IMR-90 (cell line): ENCODE data around the gene ACACA. TPM values are rescaled to one million over a fixed set of nuclear protein-coding genes. Genes with fewer than 3 reads are reported as not detected.

ENCODE experiments used
- ATAC-seq: fragments of 200-7000 bp; cut with Tn5 transposase; 2 replicates; pipeline ENCODE4 v1.9.1; 2020; ENCODE audit warnings: low read depth, mild to moderate bottlenecking, moderate library complexity
- BruUV-seq: library from RNA; stranded (reverse); fragments of 400-500 nt; replicated peaks from 2 replicates; lab custom pipeline; 2021; lab: Mats Ljungman, UMichigan
- CTCF ChIA-PET: fragments of 300-600 bp; formaldehyde crosslinking; extraction: SDS; loops from one replicate; lab custom pipeline; 2021; ENCODE audit warnings: antibody characterized with exemption; lab: Yijun Ruan, JAX
- POLR2A ChIA-PET: fragments of 300-600 bp; sonication (Branson Sonifier 250); formaldehyde crosslinking; loops from one replicate; lab custom pipeline; 2022; ENCODE audit warnings: antibody characterized with exemption; ENCODE audit not compliant: unreplicated experiment; lab: Charles Lee
- DNase-seq: peaks from one replicate; pipeline ENCODE4 v3.0.0; 2013
- H2AFZ ChIP-seq: replicated peaks from 2 replicates; pipeline ENCODE3; 2013; ENCODE audit warnings: low read length, mild to moderate bottlenecking; ENCODE audit not compliant: poor library complexity
- H2AK5ac ChIP-seq: 2 replicates; pipeline ENCODE4 v1.6.1; 2013; ENCODE audit warnings: low read depth, low read length, inconsistent platforms
- H2AK9ac ChIP-seq: replicated peaks from 2 replicates; pipeline ENCODE3; 2013; ENCODE audit warnings: mild to moderate bottlenecking, low read depth, low read length, moderate library complexity; ENCODE audit not compliant: poor library complexity
- H2BK120ac ChIP-seq: 2 replicates; pipeline ENCODE4 v1.6.1; 2013; ENCODE audit warnings: low read depth, low read length, inconsistent platforms
- H2BK15ac ChIP-seq: 3 replicates; pipeline ENCODE4 v1.6.1; 2013; ENCODE audit warnings: low read depth, low read length, inconsistent platforms
- H2BK20ac ChIP-seq: 2 replicates; pipeline ENCODE4 v1.6.1; 2013; ENCODE audit warnings: low read depth, mild to moderate bottlenecking, inconsistent platforms, low read length, moderate library complexity
- H2BK5ac ChIP-seq: 2 replicates; pipeline ENCODE4 v1.6.1; 2013; ENCODE audit warnings: mild to moderate bottlenecking, low read depth, low read length, inconsistent platforms; ENCODE audit not compliant: poor library complexity, severe bottlenecking
- H3K14ac ChIP-seq: replicated peaks from 2 replicates; pipeline ENCODE4 v1.6.1; 2013; ENCODE audit warnings: low read depth, low read length, inconsistent platforms
- H3K18ac ChIP-seq: 2 replicates; pipeline ENCODE4 v1.6.1; 2013; ENCODE audit warnings: low read depth, low read length, control low read depth
- H3K23ac ChIP-seq: 2 replicates; pipeline ENCODE4 v1.6.1; 2013; ENCODE audit warnings: low read depth, low read length, inconsistent platforms
- H3K27ac ChIP-seq: 2 replicates; pipeline ENCODE4 v1.5.1; 2013; ENCODE audit warnings: mild to moderate bottlenecking, control low read depth, low read length; ENCODE audit not compliant: insufficient read depth
- H3K27me3 ChIP-seq: 2 replicates; pipeline ENCODE4 v1.6.1; 2013; ENCODE audit warnings: low read length; ENCODE audit not compliant: control insufficient read depth, insufficient read depth
- H3K36me3 ChIP-seq: 2 replicates; pipeline ENCODE4 v1.6.1; 2013; ENCODE audit warnings: low read length, mixed read lengths; ENCODE audit not compliant: control insufficient read depth, insufficient read depth
- H3K4ac ChIP-seq: 2 replicates; pipeline ENCODE4 v1.6.1; 2013; ENCODE audit warnings: low read depth, low read length, inconsistent platforms
- H3K4me1 ChIP-seq: 2 replicates; pipeline ENCODE4 v1.6.1; 2013; ENCODE audit warnings: low read length, mixed read lengths; ENCODE audit not compliant: control insufficient read depth, insufficient read depth
- H3K4me2 ChIP-seq: 2 replicates; pipeline ENCODE4 v1.6.1; 2013; ENCODE audit warnings: low read depth, mild to moderate bottlenecking, control low read depth, low read length, moderate library complexity
- H3K4me3 ChIP-seq: 2 replicates; pipeline ENCODE4 v1.5.1; 2013; ENCODE audit warnings: low read depth, mild to moderate bottlenecking, control low read depth, low read length, moderate library complexity; ENCODE audit not compliant: insufficient read depth
- H3K56ac ChIP-seq: 2 replicates; pipeline ENCODE4 v1.6.1; 2013; ENCODE audit warnings: low read length, inconsistent platforms; ENCODE audit not compliant: insufficient read depth; ENCODE audit errors: extremely low read depth
- H3K79me1 ChIP-seq, 2 experiments: 2 replicates each; pipeline ENCODE4 v1.6.1; 2013; ENCODE audit warnings: low read length in 2 of 2, inconsistent platforms in 1 of 2, low read depth in 1 of 2
- H3K9ac ChIP-seq: 2 replicates; pipeline ENCODE4 v1.6.1; 2013; ENCODE audit warnings: low read depth, low read length, control low read depth
- H3K9me1 ChIP-seq: 2 replicates; pipeline ENCODE4 v1.6.1; 2013; ENCODE audit warnings: low read length, inconsistent platforms; ENCODE audit not compliant: insufficient read depth
- H3K9me3 ChIP-seq: 2 replicates; pipeline ENCODE4 v1.6.1; 2013; ENCODE audit warnings: low read length; ENCODE audit not compliant: control insufficient read depth, insufficient read depth
- H4K20me1 ChIP-seq: 2 replicates; pipeline ENCODE4 v1.6.1; 2013; ENCODE audit warnings: low read length, inconsistent platforms; ENCODE audit not compliant: insufficient read depth
- H4K5ac ChIP-seq: 2 replicates; pipeline ENCODE4 v1.6.1; 2013; ENCODE audit warnings: mild to moderate bottlenecking, low read depth, low read length, control low read depth
- H4K8ac ChIP-seq, 2 experiments: 2 replicates each; pipeline ENCODE4 v1.6.1; 2013; ENCODE audit warnings: low read depth in 2 of 2, low read length in 2 of 2, control low read depth in 1 of 2, inconsistent platforms in 1 of 2
- H4K91ac ChIP-seq: 2 replicates; pipeline ENCODE4 v1.6.1; 2013; ENCODE audit warnings: low read depth, low read length, inconsistent platforms; ENCODE audit not compliant: insufficient read depth
- CEBPB ChIP-seq: IDR thresholded peaks from 2 replicates; pipeline ENCODE4 v1.6.1; 2012; ENCODE audit warnings: low read depth, low read length, improper control_type of control experiment
- CTCF ChIP-seq: conservative IDR thresholded peaks from 2 replicates; pipeline ENCODE4 v1.5.1; 2012; ENCODE audit warnings: mild to moderate bottlenecking, low read depth, low read length, improper control_type of control experiment
- FOS ChIP-seq: fragments of 150-350 bp; IDR thresholded peaks from 2 replicates; pipeline ENCODE4 v1.6.1; 2016; ENCODE audit warnings: low read depth, low read length
- MAFK ChIP-seq: IDR thresholded peaks from 2 replicates; pipeline ENCODE4 v1.6.1; 2012; ENCODE audit warnings: low read depth, low read length, improper control_type of control experiment
- MXI1 ChIP-seq: IDR thresholded peaks from 2 replicates; pipeline ENCODE4 v1.6.1; 2012; ENCODE audit warnings: low read depth, mild to moderate bottlenecking, low read length, moderate library complexity, borderline replicate concordance
- POLR2A ChIP-seq: IDR thresholded peaks from 2 replicates; pipeline ENCODE4 v1.6.1; 2012; ENCODE audit warnings: mild to moderate bottlenecking, low read depth, low read length
- RFX5 ChIP-seq: IDR thresholded peaks from 2 replicates; pipeline ENCODE4 v1.8.0; 2012; ENCODE audit warnings: low read depth, mild to moderate bottlenecking, low read length, moderate library complexity
- WGBS, 2 experiments: methylation state at CpG; one replicate each; pipeline versions ENCODE4 v1.1.5 to v1.1.7; 2013; ENCODE audit warnings: missing lambda C conversion rate in 2 of 2; ENCODE audit not compliant: insufficient read length in 1 of 2; ENCODE audit errors: extremely low coverage in 2 of 2; 5-methylcytosine and 5-hydroxymethylcytosine counted together
- dilution Hi-C: fragments of 300-500 bp; cut with HindIII; formaldehyde crosslinking; loops from one replicate; pipeline ENCODE4 v1.14.3; 2018; ENCODE audit warnings: low sequenced_read_pairs; ENCODE audit not compliant: unreplicated experiment
- in situ Hi-C: fragments of 300-500 bp; cut with MboI; formaldehyde crosslinking; loops from 3 replicates; pipeline ENCODE4 v1.14.3; 2019; ENCODE audit warnings: low sequenced_read_pairs, inconsistent platforms, mixed read lengths
- intact Hi-C: fragments of 100-400 bp; cut with micrococcal nuclease; formaldehyde crosslinking; loops from 2 replicates; pipeline ENCODE4 v1.10.0; 2022
- polyA plus RNA-seq, 3 experiments: library from polyadenylated mRNA; depleted of rRNA; stranded (reverse); fragments of >200 nt; gene quantifications; 2 replicates each; pipeline ENCODE4 v1.2.3, GENCODE V29; 2012; ENCODE audit warnings: low replicate concordance in 1 of 3
- total RNA-seq: library from RNA; depleted of rRNA; stranded (reverse); fragments of >200 nt; gene quantifications from 2 replicates; pipeline ENCODE4 v1.2.3, GENCODE V29; 2012

ACACA gene
- total and polyA plus RNA-seq, 2 of the 4 experiments (the other 2 are of a cell fraction): 21.3 to 39.1 TPM

GRCh38 chr17:37386462-37386861 lies 20.2 kb downstream of the ACACA start:
- dilution Hi-C loops: no loop called here

More at GRCh38 chr17:37386462-37386861, 20.2 kb downstream of the ACACA start:
- H4K20me1 ChIP-seq: no peaks in the 10 kb centered on the region
- H3K27me3 ChIP-seq: no peaks in the 10 kb centered on the region
- H4K5ac ChIP-seq: no peak overlapping the region
- H3K79me1 ChIP-seq: peaks cover 0 to 20% of the 10 kb centered on the region in 2 experiments; a peak in 3 of 4 replicates
- no peak overlapping the region for H2BK15ac ChIP-seq
- H3K4me3 ChIP-seq: no peak overlapping the region
- H3K9me1 ChIP-seq: no peaks in the 10 kb centered on the region
- H3K18ac ChIP-seq: no peak overlapping the region
- H4K91ac ChIP-seq: no peak overlapping the region
- ChIA-PET CTCF (interaction anchor here (3.4 kb wide), 1 partner anchor 13 kb away, joined by 21 read pairs; no protein-coding TSS in a partner anchor), POLR2A (no interaction called here)
- no peak overlapping the region for H3K4me2 ChIP-seq
- intact Hi-C loops: no loop called here
- ATAC-seq (no peak), DNase-seq (no peak)
- TF ChIP-seq CTCF: no peak
- TF ChIP-seq POLR2A: no peak
- TF ChIP-seq MXI1: no peak
- no peak for TF ChIP-seq RFX5
- no peak for TF ChIP-seq FOS
- no peak for TF ChIP-seq MAFK
- TF ChIP-seq CEBPB: no peak
- no peak overlapping the region for H3K56ac ChIP-seq
- no peak overlapping the region for H2AK9ac ChIP-seq
- no peak overlapping the region for H2AK5ac ChIP-seq
- H3K4me1 ChIP-seq: peaks cover 7% of the 10 kb centered on the region
- no peak overlapping the region for H3K27ac ChIP-seq
- H3K14ac ChIP-seq: no peak overlapping the region
- no CpG with 5 or more reads among the region's 5 CpGs for WGBS, 2 experiments
- BruUV-seq: no TSS peak
- H4K8ac ChIP-seq: no peak overlapping the region
- no peaks in the 10 kb centered on the region for H3K36me3 ChIP-seq
- no peak overlapping the region for H2AFZ ChIP-seq
- H2BK20ac ChIP-seq: no peak overlapping the region
- in situ Hi-C loops: no loop called here
- no peak overlapping the region for H2BK120ac ChIP-seq
- no peak overlapping the region for H3K4ac ChIP-seq
- H3K9ac ChIP-seq: no peak overlapping the region
- no peaks in the 10 kb centered on the region for H3K9me3 ChIP-seq
- no peak overlapping the region for H3K23ac ChIP-seq
- no peak overlapping the region for H2BK5ac ChIP-seq
